HG03175 (cell line): ENCODE measurements around the gene CASTOR1.
A peak's percentile ranks its signal among the peaks of the same experiment; 100 is the strongest.

Source experiments
- ATAC-seq: cut with Tn5 transposase; IDR thresholded peaks from one replicate; pipeline ENCODE4 v1.9.1; 2021; ENCODE audit warnings: mild to moderate bottlenecking, moderate library complexity; ENCODE audit not compliant: unreplicated experiment

The CASTOR1 gene

GRCh38 chr22:30320021-30320556, 30.8 kb upstream of the CASTOR1 start:
- ATAC-seq = no peak

GRCh38 chr22:30318799-30319419, 29.6 kb upstream of the CASTOR1 start:
- ATAC-seq = no peak

DNA sequence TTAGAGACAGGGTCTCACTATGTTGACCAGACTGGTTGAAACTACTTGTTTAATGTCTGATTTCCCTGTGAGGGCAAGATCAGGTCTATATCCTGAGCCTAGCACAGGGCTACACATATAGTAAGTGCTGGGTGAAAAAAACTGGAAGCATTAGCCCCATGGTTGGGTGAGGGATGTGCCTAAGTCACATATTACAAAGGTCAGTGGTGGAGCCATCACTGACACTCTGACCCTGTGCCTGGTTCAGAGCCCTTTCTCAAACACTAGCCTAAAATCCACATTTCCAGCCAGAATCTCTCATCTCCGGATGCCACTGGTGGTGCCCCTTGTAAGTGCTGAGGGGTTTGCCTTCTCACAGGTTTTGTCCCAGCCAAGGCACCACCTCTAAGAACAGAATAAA, 28.5 kb upstream of the CASTOR1 start:
- ATAC-seq = no peak

- no peak for ATAC-seq
Measured at GRCh38 chr22:30315962-30316576, 26.8 kb upstream of the CASTOR1 start.

- ATAC-seq = no peak
Measured at GRCh38 chr22:30314915-30315314, 25.6 kb upstream of the CASTOR1 start.

DNA sequence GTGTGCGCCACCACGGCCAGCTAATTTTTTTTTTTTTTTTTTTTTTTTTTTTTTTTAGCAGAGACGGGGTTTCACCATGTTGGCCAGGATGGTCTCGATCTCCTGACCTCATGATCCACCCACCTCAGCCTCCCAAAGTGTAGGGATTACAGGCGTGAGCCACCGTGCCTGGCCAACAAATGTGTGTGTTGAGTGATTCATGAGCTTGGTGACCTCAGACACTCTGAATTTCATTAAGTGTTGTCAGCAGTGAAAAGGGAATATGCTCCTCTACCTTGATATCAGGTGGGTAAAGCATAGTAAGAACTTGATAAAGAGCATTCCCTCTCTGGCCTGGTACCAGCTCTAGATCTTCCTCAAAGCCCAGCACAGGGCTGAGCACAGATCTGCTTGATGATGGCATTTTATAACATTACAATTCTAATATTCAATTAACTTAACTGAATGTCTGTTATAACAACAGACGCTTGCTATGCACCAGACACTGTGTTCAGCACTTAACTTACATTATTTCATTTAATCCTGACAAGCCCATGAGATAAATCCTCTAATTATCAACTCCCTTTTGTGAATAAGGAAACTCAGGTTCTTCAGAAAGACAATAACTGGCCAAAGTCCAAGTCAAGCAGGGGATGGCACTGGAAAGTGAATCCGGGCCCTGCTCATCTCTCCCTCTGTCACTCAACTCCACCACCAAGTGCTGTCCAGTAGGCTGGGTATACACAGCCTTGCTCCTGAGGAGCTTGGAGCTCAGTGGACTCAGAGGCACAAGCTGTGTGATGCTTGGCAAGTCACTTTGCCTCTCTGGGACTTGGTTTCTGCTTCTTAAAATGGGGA, 24.4 kb upstream of the CASTOR1 start:
- ATAC-seq = no peak

- no peak for ATAC-seq
Measured at GRCh38 chr22:30312053-30312452, 22.7 kb upstream of the CASTOR1 start.

DNA sequence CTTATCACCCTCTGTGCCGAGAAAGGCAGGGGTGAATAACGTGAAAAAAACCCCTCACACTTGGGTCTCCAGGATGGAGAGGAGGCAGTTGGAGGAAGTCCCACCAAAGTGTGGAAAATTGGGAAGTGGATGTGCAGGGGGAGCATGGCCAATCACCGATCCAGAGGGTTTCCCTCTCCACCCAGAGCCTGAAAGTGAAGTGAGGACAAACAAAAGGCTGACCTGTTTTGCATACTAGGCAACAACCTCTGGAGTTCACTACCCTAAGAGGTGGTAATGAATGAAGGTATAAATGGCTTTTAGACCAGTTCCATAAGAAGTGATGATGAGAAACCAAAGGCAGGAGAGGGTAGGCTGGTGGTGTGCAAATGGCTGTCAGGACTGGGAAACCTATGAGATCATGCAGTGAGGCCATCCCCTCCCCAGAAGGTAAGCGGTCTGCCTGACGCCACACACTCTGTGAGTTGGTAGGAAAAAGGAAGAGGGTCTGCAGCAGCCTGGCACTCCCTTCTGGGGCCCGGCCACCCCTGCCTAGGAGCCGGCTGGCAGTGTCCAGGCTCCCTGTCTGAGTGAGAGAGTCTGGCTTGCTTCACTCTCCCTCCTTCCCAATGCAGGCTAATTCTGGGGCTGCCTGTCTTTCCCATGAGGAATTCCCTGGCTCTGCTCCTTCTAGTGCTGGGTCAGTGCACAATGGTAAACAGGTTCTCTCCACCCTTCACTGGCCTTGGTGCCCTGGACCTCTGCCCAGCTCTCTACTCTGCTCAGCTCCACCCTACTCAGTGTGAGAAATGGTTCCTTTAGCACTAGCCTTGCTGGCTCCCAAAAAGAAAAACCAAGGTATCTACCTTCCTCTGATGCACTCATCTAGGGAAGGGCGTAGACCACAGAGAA, 21.8 kb upstream of the CASTOR1 start:
- no peak for ATAC-seq

GRCh38 chr22:30309951-30310741, 20.8 kb upstream of the CASTOR1 start:
- peak; percentile 41 for ATAC-seq

GRCh38 chr22:30308518-30309230, 19.4 kb upstream of the CASTOR1 start:
- no peak for ATAC-seq

DNA sequence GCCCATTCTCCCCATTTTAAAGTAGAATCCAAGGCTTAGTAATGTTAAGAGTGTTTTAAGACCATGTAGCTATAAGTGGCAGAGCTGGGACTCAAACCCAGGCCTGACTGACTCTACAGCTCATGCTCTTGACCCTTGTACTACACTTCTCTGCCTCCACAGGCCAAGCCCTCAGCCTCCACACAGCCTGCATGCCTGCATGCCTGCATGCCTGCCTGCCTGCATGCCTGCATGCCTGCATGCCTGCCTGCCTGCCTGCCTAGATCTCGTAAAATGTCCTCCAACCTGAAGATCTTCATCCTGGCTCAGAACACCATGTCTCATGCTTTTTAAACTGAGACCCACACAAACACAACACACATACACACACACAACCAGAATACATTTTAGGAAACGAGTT, 18.8 kb upstream of the CASTOR1 start:
- ATAC-seq = no peak

DNA sequence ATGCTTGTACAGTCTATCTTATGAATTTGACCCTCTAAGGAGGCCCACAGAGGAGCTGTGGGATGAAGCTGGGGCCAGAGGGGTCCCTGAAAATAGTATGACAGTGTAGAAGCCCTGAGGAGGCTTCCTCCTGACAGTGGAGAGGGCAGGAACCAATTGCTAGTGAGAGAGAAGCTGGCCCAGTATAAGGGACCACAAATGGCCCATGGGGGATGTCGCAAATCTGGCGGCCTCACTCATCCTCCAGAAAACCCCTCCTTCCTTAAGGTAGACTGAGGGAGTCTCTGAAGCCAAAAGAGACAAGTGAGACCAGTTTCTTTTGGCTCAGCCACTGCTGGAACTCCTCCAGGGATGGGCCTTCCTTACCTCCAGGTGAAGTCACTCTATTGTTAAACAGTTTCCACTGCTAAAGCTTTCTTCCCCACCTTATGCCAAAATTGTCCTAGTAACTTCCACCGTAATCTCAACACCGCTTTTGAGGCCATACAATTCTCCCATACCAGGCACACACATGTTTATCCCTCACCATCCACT, 17.8 kb upstream of the CASTOR1 start:
- no peak for ATAC-seq

DNA sequence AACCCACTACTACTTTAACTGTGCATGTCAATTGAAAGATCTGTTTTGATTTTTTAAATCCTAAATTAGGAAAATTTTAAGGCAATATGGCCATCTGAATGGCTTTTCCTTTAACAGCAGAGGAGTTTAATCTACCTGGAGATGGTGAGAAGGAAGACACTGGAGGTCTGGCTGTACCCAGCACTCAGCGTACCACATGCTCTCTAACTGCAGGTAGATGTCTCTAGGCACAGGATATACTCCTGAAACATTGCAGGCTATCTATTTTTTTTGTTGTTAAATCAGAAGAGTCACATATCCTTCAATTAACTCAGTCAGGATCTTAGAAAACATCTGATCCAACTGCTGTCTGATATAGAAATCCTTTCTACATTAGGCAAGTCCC, 17.3 kb upstream of the CASTOR1 start:
- ATAC-seq = no peak

- ATAC-seq = no peak
Measured at GRCh38 chr22:30305906-30306626, 16.8 kb upstream of the CASTOR1 start.

- peak; percentile 37 for ATAC-seq
Measured at GRCh38 chr22:30305519-30305905, 16.2 kb upstream of the CASTOR1 start.

DNA sequence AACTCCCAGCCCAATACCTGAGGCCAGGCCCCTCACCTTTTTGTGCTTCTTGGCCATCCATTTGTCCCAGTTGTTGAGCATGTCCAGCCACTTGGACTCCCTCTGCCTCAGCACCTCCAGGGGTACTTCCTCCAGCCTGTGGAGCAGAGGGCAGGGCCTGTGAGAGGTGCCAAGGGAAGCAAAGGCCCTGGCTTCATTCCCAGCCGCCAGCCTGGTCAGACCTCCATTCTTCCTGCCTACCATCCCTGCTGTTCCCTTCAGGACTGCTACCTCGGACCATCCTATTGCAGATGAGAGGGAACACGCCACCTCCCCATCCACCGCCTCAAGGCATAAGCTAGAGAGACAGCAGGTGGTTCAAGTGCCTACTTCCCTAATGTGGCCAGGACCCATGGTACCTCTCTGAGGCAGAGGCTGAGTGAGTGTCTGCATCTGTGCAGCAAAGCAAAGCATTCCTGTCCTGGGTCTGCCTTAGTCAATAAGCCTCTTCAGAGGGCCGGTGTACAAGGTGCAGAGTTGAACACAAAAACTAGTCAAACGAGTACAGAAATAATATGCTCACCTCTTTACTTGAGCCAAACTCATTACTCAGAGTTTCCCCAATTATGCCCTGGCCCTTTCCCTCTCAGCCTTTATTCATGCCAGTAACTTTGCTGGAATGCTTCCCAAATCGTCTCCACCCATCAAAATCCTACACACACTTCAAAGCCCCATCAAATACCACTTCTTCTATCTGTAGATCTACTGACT, 15.4 kb upstream of the CASTOR1 start:
- ATAC-seq = no peak

DNA sequence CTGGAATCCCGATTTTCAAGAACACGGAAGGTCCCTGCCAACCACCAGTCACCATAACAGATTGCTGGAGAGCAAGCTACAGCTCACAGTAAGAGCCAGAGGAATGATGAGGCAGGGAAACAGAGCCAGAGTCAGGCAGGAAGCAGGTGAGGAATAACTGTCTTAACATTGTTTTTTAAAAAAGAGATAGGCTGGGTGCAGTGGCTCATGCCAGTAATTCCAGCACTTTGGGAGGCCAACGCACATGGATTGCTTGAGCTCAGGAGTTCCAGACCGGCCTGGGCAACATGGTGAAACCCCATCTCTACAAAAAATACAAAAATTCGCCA, 13.5 kb upstream of the CASTOR1 start:
- no peak for ATAC-seq
